ENCODE data around the gene DISC1.

DNA sequence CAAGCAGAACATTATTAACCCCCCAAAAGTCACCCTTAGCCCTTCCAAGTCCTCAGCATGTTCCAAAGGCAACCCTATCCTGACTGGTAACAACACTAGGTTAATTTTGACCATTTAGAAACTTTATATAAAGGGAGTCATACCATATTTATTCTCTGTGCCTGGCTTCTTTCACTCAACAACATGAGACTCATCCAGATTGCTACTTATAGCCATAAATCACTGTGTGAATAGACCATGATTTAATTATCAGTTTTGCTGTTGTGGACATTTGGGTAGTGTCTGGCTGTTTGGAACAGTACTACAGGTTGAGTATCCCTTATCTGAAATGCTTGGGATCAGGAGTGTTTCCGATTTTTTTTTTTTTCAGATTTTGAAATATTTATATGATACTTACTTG, 252.1 kb downstream of the DISC1 start:
- TF ChIP-seq, protein P1, sequence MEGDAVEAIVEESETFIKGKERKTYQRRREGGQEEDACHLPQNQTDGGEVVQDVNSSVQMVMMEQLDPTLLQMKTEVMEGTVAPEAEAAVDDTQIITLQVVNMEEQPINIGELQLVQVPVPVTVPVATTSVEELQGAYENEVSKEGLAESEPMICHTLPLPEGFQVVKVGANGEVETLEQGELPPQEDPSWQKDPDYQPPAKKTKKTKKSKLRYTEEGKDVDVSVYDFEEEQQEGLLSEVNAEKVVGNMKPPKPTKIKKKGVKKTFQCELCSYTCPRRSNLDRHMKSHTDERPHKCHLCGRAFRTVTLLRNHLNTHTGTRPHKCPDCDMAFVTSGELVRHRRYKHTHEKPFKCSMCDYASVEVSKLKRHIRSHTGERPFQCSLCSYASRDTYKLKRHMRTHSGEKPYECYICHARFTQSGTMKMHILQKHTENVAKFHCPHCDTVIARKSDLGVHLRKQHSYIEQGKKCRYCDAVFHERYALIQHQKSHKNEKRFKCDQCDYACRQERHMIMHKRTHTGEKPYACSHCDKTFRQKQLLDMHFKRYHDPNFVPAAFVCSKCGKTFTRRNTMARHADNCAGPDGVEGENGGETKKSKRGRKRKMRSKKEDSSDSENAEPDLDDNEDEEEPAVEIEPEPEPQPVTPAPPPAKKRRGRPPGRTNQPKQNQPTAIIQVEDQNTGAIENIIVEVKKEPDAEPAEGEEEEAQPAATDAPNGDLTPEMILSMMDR (IDR thresholded peaks at IDR 0.05): no peak
- TF ChIP-seq EZH2 (IDR thresholded peaks at IDR 0.05; ENCODE audit: borderline replicate concordance, insufficient read depth, low read depth, low read length, poor library complexity, severe bottlenecking): no peak
